ENCODE measurements around the gene NOL6. TPM values are rescaled to one million over a fixed set of nuclear protein-coding genes. Genes with fewer than 3 reads are reported as not detected.

The NOL6 gene
- total and polyA plus RNA-seq, 2 of the 8 experiments (the other 6 are each of a cell fraction or from before 2014, with no cell fraction given): 44.0 to 55.0 TPM

DNA sequence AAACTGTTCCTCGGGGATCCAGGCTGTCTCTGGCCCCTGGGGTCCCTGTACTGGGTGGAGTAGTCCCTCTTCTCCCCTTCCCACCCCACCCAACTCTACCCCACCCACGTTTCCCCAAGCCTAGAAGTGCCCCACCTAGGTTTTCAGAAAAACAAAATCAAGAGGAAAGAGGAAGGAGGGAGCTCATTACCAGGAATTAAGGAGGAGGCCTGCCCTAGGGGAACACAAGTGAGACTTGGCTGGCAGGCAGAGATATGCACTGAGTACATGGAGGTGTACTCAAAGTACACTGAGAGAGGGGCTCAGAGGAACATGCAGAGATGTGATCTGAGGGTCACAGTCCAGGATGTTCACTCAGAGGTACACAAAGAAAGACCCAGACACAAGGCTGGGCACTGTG, 36.5 kb downstream of the NOL6 start:
- Histone ChIP-seq H3K14ac (ENCODE audit: insufficient read length) (no peak overlapping the region), H3K4me3 (ENCODE audit: extremely low read depth in 1 of 4, insufficient read depth in 2 of 4, low read depth in 3 of 4, low read length in 4 of 4) (no peak overlapping the region), H3K4me2 (ENCODE audit: insufficient read depth in 1 of 2, low read depth in 2 of 2, low read length in 2 of 2) (no peak overlapping the region), H3K27ac (ENCODE audit: low read depth, low read length) (no peak overlapping the region), H3K79me1 (ENCODE audit: low read depth, low read length) (no peaks in the 10 kb centered on the region), H3K9me3 (ENCODE audit: insufficient read depth in 2 of 2, low read depth in 1 of 2, low read length in 1 of 2) (no peaks in the 10 kb centered on the region), H3K79me2 (ENCODE audit: control insufficient read depth in 1 of 2, insufficient read depth in 2 of 2, low read length in 2 of 2) (no peaks in the 10 kb centered on the region), H2BK20ac (ENCODE audit: low read length) (no peak overlapping the region), H2BK12ac (ENCODE audit: low read depth, low read length) (no peak overlapping the region), H4K20me1 (replicated peaks in 1 of 2; ENCODE audit: control insufficient read depth in 1 of 2, insufficient read depth in 2 of 2, low read length in 2 of 2) (no peaks in the 10 kb centered on the region), H3K56ac (replicated peaks; ENCODE audit: insufficient read length, low read depth, low read length) (no peak overlapping the region), H3K18ac (ENCODE audit: extremely low read depth, low read length) (no peak overlapping the region), H2BK120ac (replicated peaks; ENCODE audit: low read depth, low read length) (no peak overlapping the region), H2AK5ac (ENCODE audit: low read depth, low read length) (no peak overlapping the region), H3K9ac (replicated peaks in 1 of 4; ENCODE audit: extremely low read depth in 1 of 4, low read depth in 3 of 4, low read length in 3 of 4) (no peak overlapping the region), H3K36me3 (ENCODE audit: control insufficient read depth in 2 of 4, insufficient read depth in 4 of 4, low read length in 3 of 4) (no peaks in the 10 kb centered on the region), H3K23ac (ENCODE audit: insufficient read length) (no peak overlapping the region), H3K4ac (replicated peaks; ENCODE audit: insufficient read length, low read depth, low read length) (no peak overlapping the region), H2AFZ (ENCODE audit: low read length) (no peak overlapping the region), H4K91ac (replicated peaks; ENCODE audit: insufficient read length, low read length) (no peak overlapping the region), H4K5ac (ENCODE audit: insufficient read length, low read depth, low read length) (no peak overlapping the region), H4K8ac (ENCODE audit: extremely low read depth, insufficient read depth, low read length) (no peak overlapping the region), H2BK15ac (ENCODE audit: low read length) (no peak overlapping the region), H3K27me3 (replicated peaks in 1 of 4; ENCODE audit: control insufficient read depth in 3 of 4, extremely low read depth in 1 of 4, insufficient read depth in 3 of 4, low read length in 3 of 4) (no peaks in the 10 kb centered on the region; a peak in 1 of 7 replicates), H2BK5ac (ENCODE audit: low read depth, low read length) (no peak overlapping the region), H3K23me2 (ENCODE audit: low read depth, low read length) (no peaks in the 10 kb centered on the region), H3K4me1 (replicated peaks in 1 of 4; ENCODE audit: control insufficient read depth in 3 of 4, insufficient read depth in 4 of 4, low read length in 3 of 4) (peaks cover 0 to 5% (median 0%) of the 10 kb centered on the region in 4 experiments; a peak in 3 of 7 replicates)
- CTCF ChIA-PET (ENCODE audit: partially characterized antibody): interaction anchor here (1.0 to 9.1 kb wide), 8 partner anchors 11 to 185 kb away, joined by 3 to 63 read pairs (median 6); partner anchors contain the start of gene AQP3
- POLR2A ChIA-PET (ENCODE audit: partially characterized antibody): no interaction called here
- no peak for DNase-seq (ENCODE audit: low read depth in 1 of 2, low spot score in 2 of 2)
- WGBS, 2 experiments (ENCODE audit: extremely low coverage in 1 of 2, insufficient coverage in 1 of 2, insufficient read length in 1 of 2, insufficient replicate concordance in 2 of 2, low coverage in 1 of 2, low lambda C conversion rate in 2 of 2, missing lambda C conversion rate in 1 of 2): no CpG with 5 or more reads among the region's 2 CpGs
- no peak for FAIRE-seq
- no peak for TF ChIP-seq HDAC2 (IDR thresholded peaks at IDR 0.05; ENCODE audit: borderline replicate concordance in 1 of 2, low read depth in 2 of 2, low read length in 2 of 2)
